ENCODE data around the gene VSIG8.

VSIG8 gene

GRCh38 chr1:159847231-159847630 lies 15.2 kb downstream of the VSIG8 start:
- no peak for TF ChIP-seq Cebpa-rat (IDR thresholded peaks at IDR 0.05)
- no peak overlapping the region for H3K27ac ChIP-seq
- H3K27me3 ChIP-seq = no peaks in the 10 kb centered on the region; the same call in none of the 2 replicates
- no peaks in the 10 kb centered on the region for H3K36me3 ChIP-seq
- H3K4me1 ChIP-seq = no peaks in the 10 kb centered on the region
- no peaks in the 10 kb centered on the region for H3K9me3 ChIP-seq
- no peak overlapping the region for H3K9ac ChIP-seq
- H3K4me3 ChIP-seq = no peak overlapping the region
- no peak overlapping the region for H3K4me2 ChIP-seq
- no peaks in the 10 kb centered on the region for H4K20me1 ChIP-seq

DNA sequence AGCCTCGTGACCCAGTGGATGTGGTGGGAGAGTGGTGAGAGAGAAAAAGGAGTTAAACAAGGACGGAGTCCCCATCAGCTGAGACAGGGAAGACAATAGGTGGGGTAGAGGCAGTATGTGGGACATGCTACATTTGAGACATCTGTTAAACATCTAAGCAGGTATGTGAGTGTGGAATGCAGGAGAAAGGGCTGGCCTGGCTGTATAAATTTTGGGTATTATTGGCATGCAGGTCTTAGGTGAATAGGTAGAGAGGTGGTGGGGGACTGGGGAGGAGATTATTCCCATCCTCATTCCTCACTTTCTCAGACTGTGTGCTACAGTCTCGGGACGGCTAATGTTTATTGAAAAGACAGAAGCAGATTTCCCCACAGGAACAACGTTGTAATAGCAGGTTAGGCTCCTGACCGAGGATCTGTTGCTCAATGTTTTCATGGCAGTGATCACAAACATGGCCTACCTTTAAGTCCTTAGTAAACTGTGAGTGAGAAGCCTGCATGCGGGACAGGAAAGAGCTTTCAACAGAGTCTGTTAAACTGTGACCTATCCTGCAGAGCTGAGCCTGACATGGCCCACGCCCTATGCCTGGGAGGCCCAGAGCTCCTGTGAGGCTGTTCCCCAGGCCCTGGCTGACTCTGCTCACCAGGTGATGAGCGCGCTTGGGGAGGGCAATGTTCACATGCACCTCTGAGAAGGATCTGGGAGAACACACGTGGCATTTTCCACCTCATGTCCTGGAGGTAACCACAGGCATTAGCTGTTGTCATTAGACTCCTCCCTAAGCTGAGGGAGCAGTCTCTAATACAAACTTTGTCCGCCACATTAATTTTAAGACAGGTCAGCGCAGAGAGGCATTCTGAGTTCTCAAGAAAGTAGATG lies 16.5 kb downstream of the VSIG8 start:
- H3K9ac ChIP-seq = no peak overlapping the region
- H3K4me2 ChIP-seq = no peak overlapping the region
- H3K27ac ChIP-seq = no peak overlapping the region
- no peak for TF ChIP-seq Cebpa-rat (IDR thresholded peaks at IDR 0.05)
- no peak overlapping the region for H3K4me3 ChIP-seq
- no peaks in the 10 kb centered on the region for H3K4me1 ChIP-seq
- H3K9me3 ChIP-seq = no peaks in the 10 kb centered on the region
- no peaks in the 10 kb centered on the region; the same call in 1 of the 2 replicates for H3K27me3 ChIP-seq
- no peaks in the 10 kb centered on the region for H4K20me1 ChIP-seq
- H3K36me3 ChIP-seq = no peaks in the 10 kb centered on the region

DNA sequence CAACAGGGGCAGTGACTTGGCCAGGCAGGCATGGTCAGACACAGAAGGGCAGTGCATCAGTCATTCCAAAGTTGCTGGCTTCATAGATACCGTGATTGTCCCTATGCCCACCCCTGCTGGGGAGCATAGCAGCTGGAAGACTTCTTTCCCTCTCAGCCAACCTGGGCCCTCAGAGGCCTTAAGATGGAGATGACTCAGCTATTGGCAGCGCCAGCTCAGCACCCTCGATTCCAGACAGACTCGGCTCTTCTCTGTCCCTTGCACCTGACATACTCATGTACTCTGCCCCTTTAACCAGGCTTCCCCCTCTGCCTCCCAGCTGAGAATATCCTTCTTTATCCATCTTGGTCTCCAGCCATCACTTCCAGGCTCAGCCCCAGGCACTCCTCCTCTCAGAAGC lies 19.0 kb downstream of the VSIG8 start:
- H3K27me3 ChIP-seq = no peaks in the 10 kb centered on the region; the same call in 1 of the 2 replicates
- no peak for TF ChIP-seq Cebpa-rat (IDR thresholded peaks at IDR 0.05)

DNA sequence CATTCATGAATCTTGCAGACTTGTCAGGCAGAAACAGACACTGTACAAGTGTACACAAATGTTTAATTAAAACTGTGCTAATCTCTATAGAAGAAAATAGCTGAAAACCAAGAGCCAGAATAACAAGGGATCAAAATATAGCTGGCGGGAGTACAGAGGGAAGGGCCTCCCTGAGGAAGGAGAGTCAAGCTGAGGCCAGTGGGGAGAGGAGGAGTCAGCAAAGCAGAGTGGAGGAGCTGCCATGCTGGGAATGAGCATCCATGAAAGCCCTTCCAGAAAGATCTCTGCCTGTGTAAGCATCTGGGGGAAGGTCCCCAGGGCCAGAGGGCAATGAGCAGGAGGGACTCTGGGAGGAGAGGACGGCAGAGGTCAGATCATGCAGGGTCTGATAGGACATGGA lies 20.7 kb downstream of the VSIG8 start:
- no peak overlapping the region for H3K4me3 ChIP-seq
- H3K27ac ChIP-seq = no peak overlapping the region
- H3K9ac ChIP-seq = no peak overlapping the region
- H3K4me2 ChIP-seq = no peak overlapping the region
- no peaks in the 10 kb centered on the region for H3K36me3 ChIP-seq
- peaks cover 14% of the 10 kb centered on the region; the same call in 1 of the 2 replicates for H3K4me1 ChIP-seq
- no peaks in the 10 kb centered on the region; the same call in 1 of the 2 replicates for H3K27me3 ChIP-seq
- H3K9me3 ChIP-seq = no peaks in the 10 kb centered on the region
- TF ChIP-seq Cebpa-rat (IDR thresholded peaks at IDR 0.05) = no peak
- no peaks in the 10 kb centered on the region for H4K20me1 ChIP-seq

More for the DNA sequence above, 19.0 kb downstream of the VSIG8 start:
- Histone ChIP-seq H3K4me2 (no peak overlapping the region), H3K27ac (no peak overlapping the region), H3K4me1 (peaks cover 13% of the 10 kb centered on the region; the same call in 1 of the 2 replicates), H4K20me1 (no peaks in the 10 kb centered on the region), H3K9ac (no peak overlapping the region), H3K9me3 (no peaks in the 10 kb centered on the region), H3K36me3 (no peaks in the 10 kb centered on the region), H3K4me3 (no peak overlapping the region)

DNA sequence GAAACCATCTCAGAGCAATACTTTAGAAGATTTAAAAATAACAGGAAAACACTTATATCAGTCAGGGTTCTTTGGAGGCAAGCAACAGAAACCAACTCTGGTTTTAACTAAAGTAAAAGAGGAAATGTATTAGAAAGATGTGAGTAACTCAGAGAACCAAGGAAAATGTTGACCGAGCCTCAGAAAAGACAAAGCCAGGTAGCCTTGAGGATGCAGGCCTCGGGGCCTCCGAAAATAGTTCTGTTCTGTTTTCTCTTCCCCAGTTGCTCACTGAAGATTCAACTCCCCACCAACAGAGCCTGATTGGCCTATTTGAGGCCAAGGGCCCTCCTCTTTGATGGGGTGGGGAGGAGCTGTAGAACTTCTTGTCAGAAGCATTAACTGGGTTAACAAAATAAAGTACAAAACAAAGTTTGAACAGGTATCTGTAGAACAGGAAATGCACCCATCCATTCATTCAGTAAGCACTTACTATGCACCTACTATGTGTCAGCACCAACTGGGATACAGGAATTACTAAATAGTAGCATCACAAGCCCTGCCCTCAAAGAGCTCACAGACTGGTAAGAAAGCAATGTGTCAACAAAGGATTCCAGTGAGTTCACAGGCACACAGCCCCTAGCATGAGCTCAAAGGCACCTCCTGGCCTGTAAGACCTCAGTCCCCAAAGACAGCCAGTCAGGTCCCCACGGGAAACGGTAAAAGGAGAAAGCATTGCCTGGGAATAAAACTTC lies 23.2 kb downstream of the VSIG8 start:
- Histone ChIP-seq H4K20me1 (no peaks in the 10 kb centered on the region), H3K27ac (no peak overlapping the region), H3K9ac (no peak overlapping the region), H3K36me3 (no peaks in the 10 kb centered on the region), H3K27me3 (no peaks in the 10 kb centered on the region), H3K4me1 (peaks cover 14% of the 10 kb centered on the region; the same call in 1 of the 2 replicates), H3K4me2 (0 out of 2 replicates have a peak overlapping the region, but pooled peaks have one; percentile 5), H3K9me3 (no peaks in the 10 kb centered on the region), H3K4me3 (no peak overlapping the region)
- TF ChIP-seq Cebpa-rat (IDR thresholded peaks at IDR 0.05) = no peak

- Histone ChIP-seq H3K4me2 (no peak overlapping the region), H3K9me3 (no peaks in the 10 kb centered on the region), H3K27me3 (no peaks in the 10 kb centered on the region), H3K36me3 (no peaks in the 10 kb centered on the region), H3K9ac (no peak overlapping the region), H3K27ac (no peak overlapping the region), H3K4me1 (peaks cover 14% of the 10 kb centered on the region; the same call in 1 of the 2 replicates), H3K4me3 (no peak overlapping the region), H4K20me1 (no peaks in the 10 kb centered on the region)
- TF ChIP-seq Cebpa-rat (IDR thresholded peaks at IDR 0.05) = no peak
Measured at GRCh38 chr1:159838715-159839114, 23.7 kb downstream of the VSIG8 start.

- no peaks in the 10 kb centered on the region for H4K20me1 ChIP-seq
- no peak for TF ChIP-seq Cebpa-rat (IDR thresholded peaks at IDR 0.05)
- H3K36me3 ChIP-seq = no peaks in the 10 kb centered on the region
Measured at GRCh38 chr1:159835862-159836525, 26.5 kb downstream of the VSIG8 start.

DNA sequence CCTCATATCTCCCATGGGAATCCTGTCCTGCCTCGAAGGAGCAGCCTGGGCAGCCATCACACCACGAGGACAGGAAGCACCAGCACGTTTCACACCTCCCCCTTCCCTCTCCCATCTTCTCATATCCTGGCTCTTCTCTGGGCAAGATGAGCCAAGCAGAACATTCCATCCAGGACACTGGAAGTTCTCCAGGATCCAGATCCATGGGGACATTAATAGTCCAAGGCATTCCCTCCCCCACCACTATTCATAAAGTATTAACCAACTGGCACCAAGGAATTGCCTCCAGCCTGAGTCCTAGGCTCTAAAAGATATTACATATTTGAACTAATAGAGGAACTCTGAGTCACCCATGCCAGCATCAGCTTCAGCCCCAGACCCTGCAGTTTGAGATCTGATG lies 27.1 kb downstream of the VSIG8 start:
- Histone ChIP-seq H3K27me3 (no peaks in the 10 kb centered on the region), H3K9me3 (no peaks in the 10 kb centered on the region), H3K4me2 (no peak overlapping the region), H3K27ac (no peak overlapping the region), H4K20me1 (no peaks in the 10 kb centered on the region), H3K36me3 (no peaks in the 10 kb centered on the region), H3K9ac (no peak overlapping the region), H3K4me3 (no peak overlapping the region), H3K4me1 (peaks cover 14% of the 10 kb centered on the region; the same call in 1 of the 2 replicates)
- TF ChIP-seq Cebpa-rat (IDR thresholded peaks at IDR 0.05) = no peak

More at GRCh38 chr1:159835862-159836525, 26.5 kb downstream of the VSIG8 start:
- no peak overlapping the region for H3K27ac ChIP-seq
- H3K4me3 ChIP-seq = no peak overlapping the region
- peaks cover 14% of the 10 kb centered on the region; the same call in 1 of the 2 replicates for H3K4me1 ChIP-seq
- no peaks in the 10 kb centered on the region for H3K27me3 ChIP-seq
- no peaks in the 10 kb centered on the region for H3K9me3 ChIP-seq
- H3K4me2 ChIP-seq = no peak overlapping the region
- no peak overlapping the region for H3K9ac ChIP-seq

DNA sequence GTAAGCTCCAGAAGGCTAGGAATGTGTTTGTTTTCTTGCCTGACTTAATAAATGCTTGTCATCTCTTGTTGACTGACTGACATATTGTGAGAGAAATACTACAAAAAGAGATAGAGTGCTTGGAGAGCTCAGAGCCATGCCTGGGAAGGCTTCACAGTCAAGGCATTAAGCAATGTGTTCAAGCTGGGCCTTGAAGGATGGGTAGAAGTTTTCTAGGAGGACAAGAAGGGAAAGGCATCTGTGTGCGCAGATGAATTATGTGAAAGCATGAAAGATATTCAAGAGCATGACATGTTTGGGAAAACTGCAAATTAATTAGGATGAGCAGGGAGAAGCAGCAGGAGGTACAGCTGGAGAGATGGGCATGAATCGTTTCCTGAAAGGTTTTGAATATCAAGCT lies 30.1 kb downstream of the VSIG8 start:
- Histone ChIP-seq H4K20me1 (no peaks in the 10 kb centered on the region), H3K36me3 (no peaks in the 10 kb centered on the region), H3K4me3 (no peak overlapping the region), H3K4me2 (no peak overlapping the region), H3K27ac (no peak overlapping the region), H3K9me3 (no peaks in the 10 kb centered on the region), H3K27me3 (no peaks in the 10 kb centered on the region), H3K9ac (no peak overlapping the region), H3K4me1 (no peaks in the 10 kb centered on the region)
- TF ChIP-seq Cebpa-rat (IDR thresholded peaks at IDR 0.05) = no peak
